Memory B cell (primary cell): ENCODE measurements around the gene GDPD4.

Source experiments
- ATAC-seq: fragments of 150-1000 bp; cut with Tn5 transposase; 2 replicates; pipeline ENCODE4 v1.10.0; 2021; ENCODE audit warnings: low read depth, mild to moderate bottlenecking, moderate library complexity
- DNase-seq, 2 donors: peaks; one replicate each; pipeline ENCODE4 v3.0.0; 2022; ENCODE audit warnings: low spot score in 2 of 2
- H3K27ac Mint-ChIP-seq: one replicate; pipeline ENCODE4 v1.8.0; 2022; ENCODE audit warnings: mild to moderate bottlenecking, moderate library complexity, mixed read lengths
- H3K27me3 Mint-ChIP-seq: one replicate; pipeline ENCODE4 v1.8.0; 2022; ENCODE audit warnings: mixed read lengths
- H3K36me3 Mint-ChIP-seq: one replicate; pipeline ENCODE4 v1.8.0; 2022; ENCODE audit warnings: mild to moderate bottlenecking, mixed read lengths
- H3K4me1 Mint-ChIP-seq: one replicate; pipeline ENCODE4 v1.8.0; 2022; ENCODE audit warnings: mixed read lengths
- H3K4me3 Mint-ChIP-seq: one replicate; pipeline ENCODE4 v1.8.0; 2022; ENCODE audit warnings: mild to moderate bottlenecking, moderate library complexity, mixed read lengths
- H3K9me3 Mint-ChIP-seq: one replicate; pipeline ENCODE4 v1.8.0; 2022; ENCODE audit warnings: mixed read lengths

Gene GDPD4

DNA sequence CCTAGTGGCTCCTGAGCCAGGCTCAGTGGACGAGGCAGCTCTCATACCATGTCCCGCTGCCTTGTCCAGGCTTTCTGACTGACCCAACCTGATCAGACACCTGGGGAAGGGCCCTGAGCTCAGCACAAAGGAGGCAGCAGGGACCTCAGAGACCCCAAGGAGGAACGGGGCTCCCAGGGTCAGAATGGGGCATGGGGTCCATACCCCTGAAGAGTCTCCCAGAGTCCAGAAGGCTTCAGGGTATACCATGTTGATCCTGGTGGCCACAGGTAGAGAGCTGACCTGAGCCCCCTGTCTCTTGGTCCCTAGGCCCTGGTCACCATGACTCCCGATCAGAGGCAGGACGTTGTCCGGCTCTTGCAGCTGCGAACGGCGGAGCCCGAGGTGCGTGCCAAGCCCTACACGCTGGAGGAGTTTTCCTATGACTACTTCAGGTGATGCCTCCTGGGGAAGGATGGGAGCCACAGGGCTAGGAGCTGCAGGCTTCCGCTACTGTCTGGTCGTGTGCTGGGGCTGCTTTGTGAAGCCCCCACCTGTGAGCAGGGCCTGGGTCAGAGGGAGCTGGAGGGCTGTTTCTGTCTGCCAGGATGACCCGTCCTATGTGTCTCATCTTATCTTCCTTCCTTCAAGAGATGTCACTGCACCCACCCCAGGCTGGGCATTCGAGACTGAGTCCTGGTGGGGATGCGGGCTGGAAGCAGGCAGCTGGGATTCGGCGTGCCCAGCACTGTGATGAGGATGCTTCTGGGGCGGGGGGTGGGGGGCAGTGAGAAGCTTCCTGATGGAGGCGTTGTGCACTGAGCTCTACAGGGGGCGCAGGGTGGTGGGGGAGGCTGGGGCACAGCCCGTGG is 99.3 kb downstream of the GDPD4 start:
- H3K36me3 Mint-ChIP-seq, result no peaks in the 10 kb centered on the region
- no peak overlapping the region for H3K4me3 Mint-ChIP-seq
- H3K4me1 Mint-ChIP-seq, result peaks cover 5% of the 10 kb centered on the region
- peaks cover 7% of the 10 kb centered on the region for H3K27me3 Mint-ChIP-seq
- ATAC-seq (no peak), DNase-seq (no peak)
- H3K9me3 Mint-ChIP-seq, result no peaks in the 10 kb centered on the region
- no peak overlapping the region for H3K27ac Mint-ChIP-seq

DNA sequence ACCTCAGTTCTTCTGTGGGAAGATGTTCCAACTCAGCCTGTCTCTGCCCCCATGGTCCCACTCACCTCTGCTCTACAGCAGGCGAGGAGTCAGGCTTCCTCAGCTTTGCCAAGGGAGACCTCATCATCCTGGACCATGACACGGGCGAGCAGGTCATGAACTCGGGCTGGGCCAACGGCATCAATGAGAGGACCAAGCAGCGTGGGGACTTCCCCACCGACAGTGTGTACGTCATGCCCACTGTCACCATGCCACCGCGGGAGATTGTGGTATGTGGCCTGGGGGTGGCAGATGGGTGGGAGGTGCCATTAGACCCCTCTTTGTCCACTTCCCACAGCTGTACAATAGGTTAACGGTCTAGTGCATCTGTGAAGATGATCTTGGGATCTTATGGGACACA is 100.1 kb downstream of the GDPD4 start:
- H3K27ac Mint-ChIP-seq, result no peak overlapping the region
- no peak overlapping the region for H3K4me3 Mint-ChIP-seq
- no peaks in the 10 kb centered on the region for H3K36me3 Mint-ChIP-seq
- H3K4me1 Mint-ChIP-seq, result peaks cover 5% of the 10 kb centered on the region
- H3K9me3 Mint-ChIP-seq, result no peaks in the 10 kb centered on the region
- ATAC-seq (no peak), DNase-seq (no peak)
- peaks cover 5% of the 10 kb centered on the region for H3K27me3 Mint-ChIP-seq

DNA sequence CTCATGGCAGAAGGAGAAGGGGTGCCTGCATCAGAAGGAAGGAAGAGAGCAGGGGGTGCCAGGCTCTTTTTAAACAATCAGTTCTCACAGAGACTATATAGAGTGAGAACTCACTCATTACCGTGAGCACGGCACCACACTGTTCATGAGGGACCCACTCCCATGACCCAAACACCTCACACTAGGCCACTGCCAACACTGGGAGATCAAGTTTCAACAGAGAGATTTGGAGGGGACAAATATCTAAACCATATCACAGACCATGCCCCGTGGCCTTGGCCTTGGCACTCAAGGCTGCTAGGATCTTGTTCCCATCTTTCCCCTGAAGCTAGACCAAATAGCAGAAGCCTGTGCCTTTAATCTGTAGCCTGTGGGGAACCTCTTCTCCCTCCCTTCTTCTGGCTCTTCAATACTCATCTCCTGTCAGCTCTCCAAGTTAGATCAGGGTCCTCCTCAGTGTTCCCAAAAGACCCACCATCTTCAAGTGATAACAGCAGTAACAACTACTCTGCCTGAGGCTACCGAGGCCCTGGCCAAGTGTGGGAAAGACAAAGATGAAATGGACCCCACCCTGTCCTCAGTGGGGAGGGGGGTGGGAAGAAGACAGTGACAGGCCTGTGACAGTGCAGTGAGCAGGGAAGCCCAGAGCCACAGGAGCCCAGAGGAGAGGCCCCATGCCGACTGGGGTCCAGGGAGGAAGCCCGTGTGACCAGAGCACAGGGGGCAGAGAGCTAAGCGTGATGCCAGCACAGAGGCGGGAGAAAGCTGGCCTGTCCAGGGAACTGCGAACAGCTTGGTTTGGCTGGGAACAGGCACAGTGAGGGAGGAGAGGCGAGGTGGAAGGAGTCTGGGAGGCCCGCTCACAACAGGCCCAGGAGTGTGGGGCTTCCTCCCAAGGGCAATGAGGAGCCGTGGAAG is 100.9 kb downstream of the GDPD4 start:
- H3K36me3 Mint-ChIP-seq, result no peaks in the 10 kb centered on the region
- no peaks in the 10 kb centered on the region for H3K9me3 Mint-ChIP-seq
- no peak overlapping the region for H3K27ac Mint-ChIP-seq
- H3K27me3 Mint-ChIP-seq, result peaks cover 5% of the 10 kb centered on the region
- ATAC-seq, result no peak
- DNase-seq, result no peak
- peaks cover 5% of the 10 kb centered on the region for H3K4me1 Mint-ChIP-seq
- no peak overlapping the region for H3K4me3 Mint-ChIP-seq

DNA sequence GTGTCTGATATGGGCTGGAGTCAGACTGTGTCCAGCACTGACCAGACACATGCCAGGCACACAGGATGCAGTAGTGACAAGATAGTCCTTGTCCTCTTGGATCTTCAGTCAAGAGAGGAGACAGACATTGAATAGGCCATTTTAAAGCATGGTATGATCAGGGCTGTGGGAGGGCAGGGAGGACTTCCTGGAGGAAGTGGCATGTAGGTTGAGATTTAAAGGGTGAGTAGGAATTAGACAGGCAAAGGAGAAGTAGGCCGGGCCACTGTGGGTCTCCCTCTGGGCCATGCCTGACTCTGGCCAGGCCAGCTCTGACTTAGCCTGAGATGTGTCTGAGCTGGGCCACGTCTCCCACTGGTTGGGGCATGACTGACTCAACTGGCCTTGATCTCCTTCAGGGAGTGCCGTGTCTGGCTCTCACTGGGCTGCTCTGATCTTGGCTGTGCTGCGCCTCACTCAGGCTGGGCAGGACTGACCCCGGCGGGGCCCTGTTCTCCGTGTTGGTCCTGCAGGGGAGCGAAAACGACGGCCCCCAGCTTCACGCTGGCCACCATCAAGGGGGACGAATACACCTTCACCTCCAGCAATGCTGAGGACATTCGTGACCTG is 102.2 kb downstream of the GDPD4 start:
- H3K4me1 Mint-ChIP-seq, result peaks cover 5% of the 10 kb centered on the region
- no peaks in the 10 kb centered on the region for H3K9me3 Mint-ChIP-seq
- no peaks in the 10 kb centered on the region for H3K36me3 Mint-ChIP-seq
- H3K27ac Mint-ChIP-seq, result no peak overlapping the region
- DNase-seq (no peak), ATAC-seq (no peak)
- peaks cover 5% of the 10 kb centered on the region for H3K27me3 Mint-ChIP-seq
- H3K4me3 Mint-ChIP-seq, result no peak overlapping the region

DNA sequence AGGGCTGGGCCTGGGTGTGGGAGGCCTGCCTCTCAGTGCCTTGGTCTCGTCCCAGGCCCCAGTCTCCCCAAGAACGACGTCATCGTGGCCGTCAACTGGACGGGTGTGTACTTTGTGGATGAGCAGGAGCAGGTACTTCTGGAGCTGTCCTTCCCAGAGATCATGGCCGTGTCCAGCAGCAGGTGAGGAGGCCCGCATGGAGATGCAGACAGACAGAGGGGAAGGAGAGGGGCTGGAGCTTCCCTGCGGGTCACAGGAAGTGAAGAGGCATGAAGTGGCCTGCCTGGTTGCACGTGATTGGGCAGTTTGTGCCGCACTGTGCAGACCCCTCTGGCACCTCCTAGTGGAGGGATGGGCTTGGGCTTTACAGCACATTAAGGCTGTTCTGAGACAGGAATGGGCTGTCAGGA is 103.0 kb downstream of the GDPD4 start:
- no peak for DNase-seq
- no peaks in the 10 kb centered on the region for H3K36me3 Mint-ChIP-seq
- H3K4me3 Mint-ChIP-seq, result no peak overlapping the region
- H3K27me3 Mint-ChIP-seq, result peaks cover 5% of the 10 kb centered on the region
- peaks cover 5% of the 10 kb centered on the region for H3K4me1 Mint-ChIP-seq
- H3K9me3 Mint-ChIP-seq, result no peaks in the 10 kb centered on the region
- no peak for ATAC-seq
- no peak overlapping the region for H3K27ac Mint-ChIP-seq

DNA sequence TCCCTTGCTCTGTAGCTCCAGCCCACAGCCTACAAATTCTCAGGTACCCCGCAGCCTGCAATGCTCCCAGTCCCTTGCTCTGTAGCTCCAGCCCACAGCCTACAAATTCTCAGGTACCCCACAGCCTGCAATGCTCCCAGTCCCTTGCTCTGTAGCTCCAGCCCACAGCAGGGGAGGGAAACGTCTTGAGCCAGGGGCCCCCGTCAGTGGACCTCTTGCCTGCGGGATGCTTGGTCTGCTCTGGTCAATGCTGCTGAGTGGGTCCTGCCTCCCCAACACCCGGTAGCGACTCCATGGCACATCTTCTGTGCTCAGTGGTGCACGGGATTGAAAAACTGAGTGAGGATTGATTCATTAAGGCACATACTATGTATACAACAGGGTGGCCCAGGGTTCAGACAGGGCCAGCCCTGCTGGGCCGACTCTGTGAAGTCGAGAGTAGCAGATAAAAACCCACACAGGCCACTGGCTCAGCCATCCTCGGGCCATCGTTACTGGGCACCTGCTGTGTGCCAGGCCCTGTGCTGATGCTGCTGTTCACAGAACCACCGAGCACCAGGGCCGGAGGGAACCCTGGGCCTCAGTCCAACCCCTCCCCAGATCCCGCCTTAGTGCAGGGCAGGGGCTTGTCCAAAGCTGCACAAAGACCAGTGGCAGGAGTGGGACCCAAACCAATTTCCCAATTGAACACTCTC is 103.7 kb downstream of the GDPD4 start:
- peaks cover 5% of the 10 kb centered on the region for H3K4me1 Mint-ChIP-seq
- ATAC-seq (no peak), DNase-seq (no peak)
- no peak overlapping the region for H3K4me3 Mint-ChIP-seq
- no peaks in the 10 kb centered on the region for H3K36me3 Mint-ChIP-seq
- H3K27ac Mint-ChIP-seq, result no peak overlapping the region
- H3K9me3 Mint-ChIP-seq, result no peaks in the 10 kb centered on the region
- peaks cover 5% of the 10 kb centered on the region for H3K27me3 Mint-ChIP-seq

DNA sequence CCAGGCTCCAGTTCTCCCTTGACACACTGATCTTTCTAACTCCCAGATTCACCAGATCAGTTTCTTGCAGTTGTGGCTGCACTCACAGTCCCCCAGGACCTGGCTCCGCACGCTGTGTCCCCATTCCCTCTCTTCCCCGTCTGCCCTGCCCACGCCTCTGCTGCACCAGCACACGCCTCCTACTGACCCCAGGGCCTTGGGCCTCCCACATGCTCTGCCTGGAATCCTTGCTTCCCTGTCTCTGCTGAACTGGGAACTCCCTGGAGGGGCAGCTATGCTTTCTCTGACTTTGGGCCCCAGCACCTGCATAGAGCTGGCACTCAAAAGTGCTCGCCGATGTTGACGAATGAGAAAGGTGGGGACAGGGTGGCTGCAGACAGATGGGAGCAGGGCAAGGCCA is 104.5 kb downstream of the GDPD4 start:
- Mint-ChIP-seq H3K27me3 (peaks cover 5% of the 10 kb centered on the region), H3K4me1 (peaks cover 5% of the 10 kb centered on the region), H3K4me3 (no peak overlapping the region), H3K9me3 (no peaks in the 10 kb centered on the region), H3K27ac (no peak overlapping the region), H3K36me3 (no peaks in the 10 kb centered on the region)
- DNase-seq (no peak), ATAC-seq (no peak)

DNA sequence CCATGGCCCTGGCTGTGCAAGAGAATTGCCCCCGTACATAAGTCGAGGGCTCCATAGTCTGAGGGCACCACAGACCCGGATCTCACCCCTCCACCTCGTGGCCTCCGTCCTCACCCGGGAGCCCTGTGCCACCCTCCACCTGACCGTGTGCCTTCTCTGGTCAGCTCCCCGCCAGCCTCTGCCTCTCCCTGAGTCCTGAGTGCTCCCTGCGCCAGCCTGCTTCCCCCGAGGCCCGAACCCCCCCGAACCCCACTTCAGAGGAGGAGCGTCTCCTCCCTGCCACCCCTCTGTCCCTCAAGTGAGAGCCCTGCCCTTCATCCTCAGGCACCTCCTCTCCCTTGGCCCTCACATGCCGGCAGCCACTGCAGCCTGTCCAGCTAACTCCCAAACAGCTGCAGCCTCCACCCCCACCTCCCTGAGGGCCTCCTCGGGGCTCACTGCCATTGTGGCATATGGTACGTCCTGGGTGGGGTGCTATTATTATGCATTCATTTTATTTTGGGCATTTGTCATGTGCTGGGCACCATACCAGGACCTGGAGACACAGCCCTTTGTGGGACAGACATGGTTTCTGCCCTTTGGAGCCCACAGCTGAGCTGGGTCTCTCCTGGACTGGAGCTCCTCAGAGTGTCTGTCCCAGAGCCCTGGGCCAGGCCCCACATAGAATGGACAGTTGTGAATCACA is 106.3 kb downstream of the GDPD4 start:
- H3K27me3 Mint-ChIP-seq, result peaks cover 5% of the 10 kb centered on the region
- no peak for ATAC-seq
- no peak overlapping the region for H3K4me3 Mint-ChIP-seq
- peaks cover 5% of the 10 kb centered on the region for H3K4me1 Mint-ChIP-seq
- H3K27ac Mint-ChIP-seq, result no peak overlapping the region
- H3K9me3 Mint-ChIP-seq, result no peaks in the 10 kb centered on the region
- DNase-seq, result no peak
- no peaks in the 10 kb centered on the region for H3K36me3 Mint-ChIP-seq

DNA sequence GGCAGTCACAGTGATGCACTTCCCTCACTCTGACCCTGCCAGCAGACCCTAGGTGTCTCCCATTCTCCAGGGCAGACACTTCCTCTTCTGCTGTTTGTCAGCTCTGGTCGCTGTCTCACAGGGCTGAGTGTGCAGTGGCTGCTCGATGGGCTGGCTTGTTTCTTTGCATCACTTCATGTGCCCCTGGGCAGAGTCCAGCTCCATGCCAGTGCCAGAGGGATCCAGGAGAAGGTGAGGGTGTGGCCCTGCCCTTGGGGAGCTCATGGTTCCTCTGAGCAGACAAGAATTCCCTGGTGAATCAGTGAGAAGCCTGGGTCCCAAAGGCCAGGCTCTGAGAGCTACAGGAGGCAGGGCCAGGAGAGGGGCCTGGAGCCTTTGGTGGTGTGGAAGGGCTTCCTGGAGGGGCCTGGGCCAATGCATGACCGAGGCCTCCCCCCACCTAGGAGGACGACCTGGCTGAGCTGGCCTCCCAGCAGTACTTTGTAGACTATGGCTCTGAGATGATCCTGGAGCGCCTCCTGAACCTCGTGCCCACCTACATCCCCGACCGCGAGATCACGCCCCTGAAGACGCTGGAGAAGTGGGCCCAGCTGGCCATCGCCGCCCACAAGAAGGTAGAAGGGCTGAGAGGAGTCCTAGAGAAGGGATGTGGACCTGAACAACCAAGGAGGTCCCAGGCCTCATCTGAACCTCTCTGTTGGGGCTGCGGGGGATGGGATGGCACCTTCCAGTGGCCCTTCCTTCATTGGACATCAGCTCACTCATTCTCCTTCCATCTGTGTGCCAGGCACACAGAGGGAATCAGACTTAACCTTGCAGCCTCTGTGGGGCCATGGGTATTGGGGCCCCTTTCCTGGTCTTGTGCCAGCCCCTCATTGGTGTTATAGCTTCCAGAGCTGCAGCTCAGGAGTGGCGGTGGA is 107.3 kb downstream of the GDPD4 start:
- no peak for ATAC-seq
- no peak overlapping the region for H3K27ac Mint-ChIP-seq
- H3K9me3 Mint-ChIP-seq, result no peaks in the 10 kb centered on the region

DNA sequence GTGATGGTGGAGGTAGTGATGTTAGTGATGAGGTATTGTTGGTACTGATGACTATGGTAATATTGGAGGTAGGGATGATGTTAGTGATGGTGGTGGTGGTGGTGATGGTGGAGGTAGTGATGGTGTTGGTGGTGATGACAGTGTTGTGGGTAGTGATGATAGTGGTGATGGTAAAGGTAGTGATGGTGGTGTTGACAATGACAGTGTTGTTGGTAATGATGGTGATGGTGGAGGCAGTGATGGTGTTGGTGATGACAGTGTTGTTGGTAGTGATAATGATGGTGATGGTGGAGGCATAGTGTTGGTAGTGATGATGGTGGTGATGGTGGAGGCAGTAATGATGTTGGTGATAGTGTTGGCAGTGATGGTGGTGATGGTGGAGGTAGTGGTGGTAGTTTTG is 108.3 kb downstream of the GDPD4 start:
- Mint-ChIP-seq H3K4me1 (no peaks in the 10 kb centered on the region), H3K27me3 (no peaks in the 10 kb centered on the region), H3K27ac (no peak overlapping the region), H3K36me3 (no peaks in the 10 kb centered on the region), H3K4me3 (no peak overlapping the region), H3K9me3 (no peaks in the 10 kb centered on the region)
- ATAC-seq, result no peak
- DNase-seq, result no peak

More for the DNA sequence above, 107.3 kb downstream of the GDPD4 start:
- Mint-ChIP-seq H3K4me1 (peaks cover 5% of the 10 kb centered on the region), H3K4me3 (no peak overlapping the region), H3K36me3 (no peaks in the 10 kb centered on the region), H3K27me3 (peaks cover 5% of the 10 kb centered on the region)
- no peak for DNase-seq

DNA sequence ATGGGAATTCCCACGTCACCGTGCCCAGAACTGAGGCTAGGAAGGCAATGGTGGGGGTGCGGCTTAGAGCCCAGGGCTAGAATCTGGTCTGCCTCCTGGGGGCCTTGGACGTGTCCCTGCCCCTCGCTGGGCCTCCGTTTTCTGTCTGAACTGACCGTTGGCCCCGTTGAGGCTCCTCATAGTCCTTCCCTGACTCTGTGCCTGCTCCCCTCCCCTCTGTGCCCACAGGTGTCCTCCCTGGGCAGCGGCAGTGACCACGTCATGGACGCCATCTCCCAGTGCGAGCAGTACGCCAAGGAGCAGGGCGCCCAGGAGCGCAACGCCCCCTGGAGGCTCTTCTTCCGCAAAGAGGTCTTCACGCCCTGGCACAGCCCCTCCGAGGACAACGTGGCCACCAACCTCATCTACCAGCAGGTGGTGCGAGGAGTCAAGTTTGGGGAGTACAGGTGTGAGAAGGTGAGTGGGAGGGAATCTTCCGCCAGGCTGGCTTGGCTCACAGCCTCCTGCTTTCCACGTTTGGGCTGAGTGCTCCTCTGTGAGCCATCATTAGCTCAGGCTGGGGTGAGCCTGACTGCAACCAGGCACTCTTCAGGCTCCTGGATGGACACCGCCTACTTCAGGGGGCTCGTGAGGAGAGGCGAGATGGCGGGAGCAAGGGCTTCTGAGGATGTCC is 109.5 kb downstream of the GDPD4 start:
- H3K4me3 Mint-ChIP-seq, result no peak overlapping the region
- no peak overlapping the region for H3K27ac Mint-ChIP-seq
- no peaks in the 10 kb centered on the region for H3K4me1 Mint-ChIP-seq
- peak in 1 of 2 donors; percentile 7 for DNase-seq
- H3K27me3 Mint-ChIP-seq, result no peaks in the 10 kb centered on the region
- H3K9me3 Mint-ChIP-seq, result no peaks in the 10 kb centered on the region
- ATAC-seq, result peak; percentile 42
- H3K36me3 Mint-ChIP-seq, result no peaks in the 10 kb centered on the region

DNA sequence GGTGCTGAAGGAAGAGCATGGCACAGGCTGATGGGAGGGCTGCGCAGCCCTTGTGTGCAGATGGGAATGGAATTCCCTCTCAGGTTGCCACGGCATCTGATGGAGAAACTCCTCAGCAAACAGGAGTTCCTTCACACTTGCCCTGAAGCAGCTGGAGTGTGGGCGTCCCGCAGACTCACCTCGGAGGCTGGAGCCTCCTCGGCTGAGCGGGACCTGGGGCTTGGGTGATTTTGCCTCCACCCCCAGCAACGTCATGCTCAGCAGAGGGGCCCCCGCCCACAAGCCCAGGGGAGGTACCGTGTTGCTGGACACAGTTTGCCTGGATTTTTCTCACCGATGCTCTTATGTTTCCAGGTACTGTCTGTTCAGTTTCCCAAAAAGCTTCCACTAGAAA is 110.1 kb downstream of the GDPD4 start:
- DNase-seq (no peak), ATAC-seq (no peak)
- H3K4me1 Mint-ChIP-seq, result no peaks in the 10 kb centered on the region
- no peaks in the 10 kb centered on the region for H3K27me3 Mint-ChIP-seq
- H3K4me3 Mint-ChIP-seq, result no peak overlapping the region
- no peaks in the 10 kb centered on the region for H3K9me3 Mint-ChIP-seq
- no peaks in the 10 kb centered on the region for H3K36me3 Mint-ChIP-seq
- H3K27ac Mint-ChIP-seq, result no peak overlapping the region
